Spleen (tissue), 11 donors: ENCODE results near the gene NBEA. TPM values are rescaled to one million over a fixed set of nuclear protein-coding genes. Genes with fewer than 3 reads are reported as not detected.
A peak's percentile ranks its signal among the peaks of the same experiment; 100 is the strongest.

Source experiments
- DNase-seq: peaks from one replicate; pipeline ENCODE4 v3.0.0-alpha.2; 2020
- H3K27ac ChIP-seq, 8 donors: fragments of 200-600 bp; sonication (generic) in 7 of 8; 1 replicate in 4 of 8; 2 replicates in 4 of 8; pipeline versions ENCODE4 v1.5.0 to v1.8.0; 2016 to 2021; ENCODE audit warnings: inconsistent platforms in 4 of 8, mild to moderate bottlenecking in 4 of 8, moderate library complexity in 1 of 8
- H3K27me3 ChIP-seq, 7 donors: fragments of 200-600 bp; sonication (generic) in 6 of 7; replicated peaks in 1 of 7; 1 replicate in 4 of 7; 2 replicates in 3 of 7; pipeline versions ENCODE4 v1.5.0 to v1.8.0; 2016 to 2021; ENCODE audit warnings: inconsistent platforms in 3 of 7, mild to moderate bottlenecking in 1 of 7
- H3K36me3 ChIP-seq, 6 donors: fragments of 200-600 bp; sonication (generic) in 5 of 6; 1 replicate in 4 of 6; 2 replicates in 2 of 6; pipeline versions ENCODE4 v1.5.0 to v1.8.0; 2016 to 2021; ENCODE audit warnings: inconsistent platforms in 2 of 6
- H3K4me1 ChIP-seq, 6 donors: fragments of 200-600 bp; sonication (generic) in 5 of 6; 1 replicate in 3 of 6; 2 replicates in 3 of 6; pipeline versions ENCODE4 v1.5.0 to v1.8.0; 2016 to 2021; ENCODE audit warnings: inconsistent platforms in 3 of 6
- H3K4me3 ChIP-seq, 8 donors: fragments of 200-600 bp; sonication (generic) in 7 of 8; 1 replicate in 4 of 8; 2 replicates in 4 of 8; pipeline versions ENCODE4 v1.5.0 to v1.8.0; 2016 to 2021; ENCODE audit warnings: inconsistent platforms in 4 of 8, mild to moderate bottlenecking in 4 of 8, moderate library complexity in 2 of 8
- H3K9me3 ChIP-seq, 8 donors: fragments of 200-600 bp; sonication (generic) in 7 of 8; 1 replicate in 4 of 8; 2 replicates in 4 of 8; pipeline versions ENCODE4 v1.5.0 to v1.8.0; 2016 to 2021; ENCODE audit warnings: inconsistent platforms in 4 of 8
- POLR2A ChIP-seq, 3 donors: fragments of 450-650 bp; IDR thresholded peaks; one replicate each; pipeline ENCODE4 v1.5.1; 2017; ENCODE audit warnings: antibody characterized with exemption in 3 of 3, mild to moderate bottlenecking in 1 of 3
- POLR2AphosphoS5 ChIP-seq, 3 donors: sonication (generic); formaldehyde crosslinking; IDR thresholded peaks; one replicate each; pipeline ENCODE4 v1.5.1; 2017; ENCODE audit warnings: antibody characterized with exemption in 3 of 3
- WGBS, 5 donors: extraction: QIAGEN DNeasy Blood & Tissue Kit in 3 of 5; methylation state at CpG; one replicate each; pipeline versions ENCODE4 v1.1.5 to v1.1.7; 2013 to 2018; 5-methylcytosine and 5-hydroxymethylcytosine counted together
- intact Hi-C: fragments of 100-400 bp; cut with DNase I; formaldehyde crosslinking; loops from one replicate; pipeline ENCODE4 v1.15.0; 2023; ENCODE audit warnings: low total_unique reads
- polyA plus RNA-seq, 3 donors: library from polyadenylated mRNA; stranded (reverse); fragments of 200-250 nt; gene quantifications; one replicate each; pipeline ENCODE4 v1.2.1, GENCODE V29; 2013
- total RNA-seq, 7 donors: library from RNA; depleted of rRNA in 3 of 7; stranded (reverse); fragments of >200 nt in 3 of 7; fragmentation: NEBNext Ultra II Directional in 4 of 7; extraction: Animal tissue kit (Norgen Biotek cat#: 25700) in 4 of 7; gene quantifications; one replicate each; pipeline versions ENCODE4 v1.1.0 to v1.2.1, GENCODE V29; 2016 to 2021
- TF ChIP-seq, protein P1 (sequence below), 11 experiments: fragments of 200-600 bp in 7 of 11; fragments of 450-650 bp in 4 of 11; sonication (generic) in 4 of 11; IDR thresholded peaks in 8 of 11; conservative IDR thresholded peaks in 3 of 11; 1 replicate in 7 of 11; 2 replicates in 4 of 11; pipeline versions ENCODE4 v1.4.0 to v1.8.0; 2016 to 2021; ENCODE audit warnings: antibody characterized with exemption in 11 of 11, inconsistent platforms in 4 of 11, mild to moderate bottlenecking in 1 of 11
- donor health status: healthy with polysubstance abuse.
- donor health status: DM: no; HTN: no; CAD: no; lungs with moderate emphysema.
- donor health status: DM: no; HTN: no; CAD: no.
- donor health status: Bipolar disorder and iron deficiency.
- donor health status: healthy.
- donor health status: DM: no; HTN: no; CAD: no.
- donor health status: DM: yes; HTN: yes; CAD: no.

NBEA gene
- total and polyA plus RNA-seq, 10 donors = 1.8 to 27.7 (median 12.9) TPM

- TF ChIP-seq POLR2A (IDR thresholded peaks at IDR 0.05) (no peak), POLR2AphosphoS5 (IDR thresholded peaks at IDR 0.05) (no peak)
- TF ChIP-seq, protein P1, sequence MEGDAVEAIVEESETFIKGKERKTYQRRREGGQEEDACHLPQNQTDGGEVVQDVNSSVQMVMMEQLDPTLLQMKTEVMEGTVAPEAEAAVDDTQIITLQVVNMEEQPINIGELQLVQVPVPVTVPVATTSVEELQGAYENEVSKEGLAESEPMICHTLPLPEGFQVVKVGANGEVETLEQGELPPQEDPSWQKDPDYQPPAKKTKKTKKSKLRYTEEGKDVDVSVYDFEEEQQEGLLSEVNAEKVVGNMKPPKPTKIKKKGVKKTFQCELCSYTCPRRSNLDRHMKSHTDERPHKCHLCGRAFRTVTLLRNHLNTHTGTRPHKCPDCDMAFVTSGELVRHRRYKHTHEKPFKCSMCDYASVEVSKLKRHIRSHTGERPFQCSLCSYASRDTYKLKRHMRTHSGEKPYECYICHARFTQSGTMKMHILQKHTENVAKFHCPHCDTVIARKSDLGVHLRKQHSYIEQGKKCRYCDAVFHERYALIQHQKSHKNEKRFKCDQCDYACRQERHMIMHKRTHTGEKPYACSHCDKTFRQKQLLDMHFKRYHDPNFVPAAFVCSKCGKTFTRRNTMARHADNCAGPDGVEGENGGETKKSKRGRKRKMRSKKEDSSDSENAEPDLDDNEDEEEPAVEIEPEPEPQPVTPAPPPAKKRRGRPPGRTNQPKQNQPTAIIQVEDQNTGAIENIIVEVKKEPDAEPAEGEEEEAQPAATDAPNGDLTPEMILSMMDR (IDR thresholded peaks at IDR 0.05 in 8 of 11, conservative IDR thresholded peaks at IDR 0.05 in 3 of 11) = no peak
- Histone ChIP-seq H3K9me3 (no peaks in the 10 kb centered on the region), H3K27ac (no peak overlapping the region), H3K36me3 (no peaks in the 10 kb centered on the region), H3K4me3 (peak overlapping the region in 2 of 8 donors; percentile 79 to 92), H3K27me3 (peaks cover 0 to 30% (median 0%) of the 10 kb centered on the region in 7 donors), H3K4me1 (peaks cover 7 to 48% (median 24%) of the 10 kb centered on the region in 6 donors)
- no peak for DNase-seq
- intact Hi-C loops = loop anchor here (10.0 kb wide), 1 partner anchor 200 kb away; no protein-coding TSS in a partner anchor
- 4 to 13% (median 6%) methylated on average over 2 of the region's 2 CpGs for WGBS, 5 donors
Measured at GRCh38 chr13:34944751-34945150, 2.7 kb downstream of the NBEA start.

GRCh38 chr13:34951528-34951927 lies 9.5 kb downstream of the NBEA start:
- intact Hi-C loops = no loop called here
- no peaks in the 10 kb centered on the region for H3K4me1 ChIP-seq
- no peaks in the 10 kb centered on the region for H3K36me3 ChIP-seq
- H3K27me3 ChIP-seq = no peaks in the 10 kb centered on the region
- no peak for DNase-seq
- H3K9me3 ChIP-seq = peaks cover 0 to 12% (median 8%) of the 10 kb centered on the region in 8 donors
- H3K4me3 ChIP-seq = no peak overlapping the region
- H3K27ac ChIP-seq = no peak overlapping the region
- TF ChIP-seq, protein P1 (IDR thresholded peaks at IDR 0.05 in 8 of 11, conservative IDR thresholded peaks at IDR 0.05 in 3 of 11) = no peak
- no peak for TF ChIP-seq POLR2A (IDR thresholded peaks at IDR 0.05)
- no peak for TF ChIP-seq POLR2AphosphoS5 (IDR thresholded peaks at IDR 0.05)

- Histone ChIP-seq H3K27me3 (no peaks in the 10 kb centered on the region), H3K36me3 (no peaks in the 10 kb centered on the region), H3K9me3 (peaks cover 0 to under 1% (median 0%) of the 10 kb centered on the region in 8 donors), H3K4me1 (no peaks in the 10 kb centered on the region), H3K27ac (no peak overlapping the region), H3K4me3 (no peak overlapping the region)
- intact Hi-C loops = no loop called here
- DNase-seq = no peak
- TF ChIP-seq POLR2A (IDR thresholded peaks at IDR 0.05) (no peak), POLR2AphosphoS5 (IDR thresholded peaks at IDR 0.05) (no peak)
- TF ChIP-seq, protein P1 (IDR thresholded peaks at IDR 0.05 in 8 of 11, conservative IDR thresholded peaks at IDR 0.05 in 3 of 11) = no peak
- WGBS, 5 donors = 93 to 98% (median 95%) methylated on average over 1 of the region's 1 CpG
Measured at GRCh38 chr13:34959489-34959888, 17.4 kb downstream of the NBEA start.

- WGBS, 5 donors = 81 to 97% (median 90%) methylated on average over 4 of the region's 4 CpGs
Measured at GRCh38 chr13:34964558-34964957, 22.5 kb downstream of the NBEA start.

More at GRCh38 chr13:34964558-34964957, 22.5 kb downstream of the NBEA start:
- no peak for DNase-seq
- Histone ChIP-seq H3K4me3 (no peak overlapping the region), H3K36me3 (no peaks in the 10 kb centered on the region), H3K27me3 (no peaks in the 10 kb centered on the region), H3K4me1 (no peaks in the 10 kb centered on the region), H3K9me3 (peaks cover 0 to 6% (median 4%) of the 10 kb centered on the region in 8 donors), H3K27ac (no peak overlapping the region)
- intact Hi-C loops = no loop called here
- TF ChIP-seq, protein P1 (IDR thresholded peaks at IDR 0.05 in 8 of 11, conservative IDR thresholded peaks at IDR 0.05 in 3 of 11) = no peak
- no peak for TF ChIP-seq POLR2A (IDR thresholded peaks at IDR 0.05)
